ENCODE data around the gene ARFGAP3.

Gene ARFGAP3

GRCh38 chr22:42884616-42885375 is 27.7 kb upstream of the ARFGAP3 start:
- no peak for DNase-seq (ENCODE audit: low read depth in 2 of 2)
- H3K4me3 ChIP-seq (replicated peaks in 1 of 2; ENCODE audit: low read depth in 2 of 2, low read length in 2 of 2), result no peak overlapping the region
- no peak for TF ChIP-seq CTCF (IDR thresholded peaks at IDR 0.05; ENCODE audit: low read depth, low read length)

GRCh38 chr22:42883970-42884369 is 26.9 kb upstream of the ARFGAP3 start:
- TF ChIP-seq CTCF (IDR thresholded peaks at IDR 0.05; ENCODE audit: low read depth, low read length), result no peak
- H3K4me3 ChIP-seq (replicated peaks in 1 of 2; ENCODE audit: low read depth in 2 of 2, low read length in 2 of 2), result no peak overlapping the region

GRCh38 chr22:42883121-42883520 is 26.0 kb upstream of the ARFGAP3 start:
- DNase-seq (ENCODE audit: low read depth in 2 of 2), result no peak
- TF ChIP-seq CTCF (IDR thresholded peaks at IDR 0.05; ENCODE audit: low read depth, low read length), result no peak
- no peak overlapping the region for H3K4me3 ChIP-seq (replicated peaks in 1 of 2; ENCODE audit: low read depth in 2 of 2, low read length in 2 of 2)

More at GRCh38 chr22:42883970-42884369, 26.9 kb upstream of the ARFGAP3 start:
- DNase-seq (ENCODE audit: low read depth in 2 of 2), result no peak

GRCh38 chr22:42881982-42882656 is 25.0 kb upstream of the ARFGAP3 start:
- no peak for TF ChIP-seq CTCF (IDR thresholded peaks at IDR 0.05; ENCODE audit: low read depth, low read length)
- H3K4me3 ChIP-seq (replicated peaks in 1 of 2; ENCODE audit: low read depth in 2 of 2, low read length in 2 of 2), result no peak overlapping the region
- DNase-seq (ENCODE audit: low read depth in 2 of 2), result no peak

GRCh38 chr22:42881298-42881697 is 24.2 kb upstream of the ARFGAP3 start:
- H3K4me3 ChIP-seq (replicated peaks in 1 of 2; ENCODE audit: low read depth in 2 of 2, low read length in 2 of 2), result no peak overlapping the region
- no peak for DNase-seq (ENCODE audit: low read depth in 2 of 2)
- no peak for TF ChIP-seq CTCF (IDR thresholded peaks at IDR 0.05; ENCODE audit: low read depth, low read length)

GRCh38 chr22:42880815-42881214 is 23.7 kb upstream of the ARFGAP3 start:
- TF ChIP-seq CTCF (IDR thresholded peaks at IDR 0.05; ENCODE audit: low read depth, low read length), result peak; percentile 18

More at GRCh38 chr22:42880815-42881214, 23.7 kb upstream of the ARFGAP3 start:
- no peak for DNase-seq (ENCODE audit: low read depth in 2 of 2)
- H3K4me3 ChIP-seq (replicated peaks in 1 of 2; ENCODE audit: low read depth in 2 of 2, low read length in 2 of 2), result no peak overlapping the region
